GM12891 (cell line): Measurements from ENCODE around the gene AMN1.

ENCODE experiments used
- PAX5 ChIP-seq: IDR thresholded peaks from 2 replicates; pipeline ENCODE4 v1.6.1; 2011; ENCODE audit warnings: low read length, moderate library complexity, mild to moderate bottlenecking; ENCODE audit not compliant: insufficient read depth, severe bottlenecking
- POLR2A ChIP-seq: IDR thresholded peaks from 2 replicates; pipeline ENCODE4 v1.6.1; 2011; ENCODE audit warnings: low read depth, low read length, control low read depth
- POLR2AphosphoS5 ChIP-seq: IDR thresholded peaks from 2 replicates; pipeline ENCODE4 v1.6.1; 2011; ENCODE audit warnings: low read depth, low read length, control low read depth
- SPI1 ChIP-seq: IDR thresholded peaks from 2 replicates; pipeline ENCODE4 v1.6.1; 2011; ENCODE audit warnings: low read depth, low read length, control low read depth
- TAF1 ChIP-seq: IDR thresholded peaks from 2 replicates; pipeline ENCODE4 v1.6.1; 2011; ENCODE audit warnings: low read depth, low read length, control low read depth

- TF ChIP-seq POLR2AphosphoS5 = no peak
- TF ChIP-seq POLR2A = no peak
- TF ChIP-seq SPI1 = no peak
- TF ChIP-seq TAF1 = no peak
- no peak for TF ChIP-seq PAX5
Measured at GRCh38 chr12:31650918-31651317, 77.9 kb downstream of the AMN1 start.
